ENCODE data around the gene ACD.

Gene ACD

DNA sequence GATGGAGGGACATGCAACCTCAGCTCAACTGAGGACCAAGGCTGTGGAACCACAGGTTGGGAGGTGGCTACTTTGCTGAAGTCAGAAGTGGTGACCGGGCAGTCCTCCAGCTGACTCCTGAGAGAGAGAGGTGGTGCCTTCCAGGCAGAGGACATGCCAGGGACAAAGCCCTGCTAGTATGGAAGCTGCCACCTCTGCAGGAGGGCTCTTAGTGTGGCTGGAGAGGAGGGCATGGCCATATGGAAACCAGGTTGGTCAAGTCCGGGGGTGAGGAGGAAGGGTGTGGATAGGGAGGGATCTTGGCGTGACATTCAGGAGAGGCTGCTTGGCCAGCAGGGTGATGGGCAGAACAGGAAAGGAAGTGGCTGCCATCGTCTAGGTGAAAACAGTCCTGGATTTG is 12.2 kb upstream of the ACD start:
- Histone ChIP-seq H3K4me1 (ENCODE audit: control extremely low read depth in 1 of 4, control insufficient read depth in 4 of 4, insufficient read depth in 4 of 4, low read length in 3 of 4) (peaks cover 6 to 44% (median 38%) of the 10 kb centered on the region in 4 experiments), H3K27me3 (replicated peaks in 2 of 5; ENCODE audit: control insufficient read depth in 4 of 5, insufficient read depth in 5 of 5, low read length in 4 of 5) (no peaks in the 10 kb centered on the region), H3K27ac (ENCODE audit: insufficient read depth in 1 of 2, low read depth in 1 of 2, low read length in 2 of 2, poor library complexity in 1 of 2, severe bottlenecking in 2 of 2) (no peak overlapping the region), H3K4me3 (ENCODE audit: control insufficient read depth in 1 of 7, extremely low read depth in 1 of 7, insufficient read depth in 4 of 7, low read depth in 2 of 7, low read length in 6 of 7) (no peak overlapping the region), H3K36me3 (ENCODE audit: control insufficient read depth in 4 of 4, insufficient read depth in 4 of 4, low read length in 3 of 4) (peaks cover 0 to 4% (median 1%) of the 10 kb centered on the region in 4 experiments), H3K9me3 (ENCODE audit: control extremely low read depth in 1 of 5, control insufficient read depth in 4 of 5, insufficient read depth in 2 of 5, low read depth in 1 of 5, low read length in 4 of 5) (no peaks in the 10 kb centered on the region)
- CTCF ChIA-PET = interaction anchor here (0.7 to 5.2 kb wide), 42 partner anchors 8 to 402 kb away, joined by 3 to 24 read pairs (median 4); partner anchors contain the start of genes CTRL, PARD6A, RANBP10 and TSNAXIP1
- 59% methylated on average over 4 of the region's 4 CpGs for whole genome bisulfite sequencing (ENCODE audit: insufficient coverage)
- no peak for DNase-seq
- POLR2A ChIA-PET = interaction anchor here (0.6 kb wide), 1 partner anchor 193 kb away, joined by 3 read pairs; no protein-coding TSS in a partner anchor

DNA sequence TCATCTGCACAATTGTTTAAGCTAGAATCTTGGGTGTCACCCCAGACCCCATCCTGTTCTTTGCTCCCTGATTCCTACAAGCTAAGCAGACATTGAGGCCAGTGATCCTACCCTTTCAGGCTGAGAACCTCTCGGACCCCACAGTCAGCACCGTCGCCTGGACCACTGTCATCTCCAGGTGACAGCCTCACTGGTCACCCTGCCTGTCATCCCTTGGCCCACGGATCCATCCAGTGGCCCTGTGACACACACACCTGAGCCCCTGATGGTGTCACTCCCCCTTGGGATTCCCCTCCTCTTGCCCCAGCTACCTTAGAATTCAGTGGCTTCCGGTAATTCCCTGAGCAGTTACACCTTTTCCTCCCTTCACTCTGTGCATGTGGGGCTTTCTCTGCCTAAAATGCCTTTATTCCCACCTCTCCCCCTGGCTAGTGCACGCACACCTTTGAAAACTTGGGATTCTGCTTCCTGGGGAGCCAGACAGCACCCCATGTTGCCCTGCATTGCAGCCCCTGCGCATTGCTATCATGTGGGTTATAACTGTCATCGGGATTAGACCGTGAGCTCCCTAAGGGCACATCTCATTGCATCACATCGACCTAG is 9.5 kb upstream of the ACD start:
- peaks cover 0 to 5% (median 2%) of the 10 kb centered on the region in 4 experiments for H3K36me3 ChIP-seq (ENCODE audit: control insufficient read depth in 4 of 4, insufficient read depth in 4 of 4, low read length in 3 of 4)
- no peaks in the 10 kb centered on the region for H3K9me3 ChIP-seq (ENCODE audit: control extremely low read depth in 1 of 5, control insufficient read depth in 4 of 5, insufficient read depth in 2 of 5, low read depth in 1 of 5, low read length in 4 of 5)
- H3K27ac ChIP-seq (ENCODE audit: insufficient read depth in 1 of 2, low read depth in 1 of 2, low read length in 2 of 2, poor library complexity in 1 of 2, severe bottlenecking in 2 of 2) = no peak overlapping the region
- DNase-seq = no peak
- POLR2A ChIA-PET = interaction anchor here (1.2 kb wide), 1 partner anchor 123 kb away, joined by 3 read pairs; no protein-coding TSS in a partner anchor
- H3K4me3 ChIP-seq (ENCODE audit: control insufficient read depth in 1 of 7, extremely low read depth in 1 of 7, insufficient read depth in 4 of 7, low read depth in 2 of 7, low read length in 6 of 7) = no peak overlapping the region
- H3K27me3 ChIP-seq (replicated peaks in 2 of 5; ENCODE audit: control insufficient read depth in 4 of 5, insufficient read depth in 5 of 5, low read length in 4 of 5) = no peaks in the 10 kb centered on the region
- peaks cover 5 to 56% (median 50%) of the 10 kb centered on the region in 4 experiments for H3K4me1 ChIP-seq (ENCODE audit: control extremely low read depth in 1 of 4, control insufficient read depth in 4 of 4, insufficient read depth in 4 of 4, low read length in 3 of 4)
- 94% methylated on average over 10 of the region's 10 CpGs for WGBS (ENCODE audit: insufficient coverage)
- CTCF ChIA-PET = interaction anchor here (0.6 to 10.1 kb wide), 22 partner anchors 11 to 259 kb away, joined by 3 to 111 read pairs (median 4); partner anchors contain the start of genes CARMIL2 and CTCF

DNA sequence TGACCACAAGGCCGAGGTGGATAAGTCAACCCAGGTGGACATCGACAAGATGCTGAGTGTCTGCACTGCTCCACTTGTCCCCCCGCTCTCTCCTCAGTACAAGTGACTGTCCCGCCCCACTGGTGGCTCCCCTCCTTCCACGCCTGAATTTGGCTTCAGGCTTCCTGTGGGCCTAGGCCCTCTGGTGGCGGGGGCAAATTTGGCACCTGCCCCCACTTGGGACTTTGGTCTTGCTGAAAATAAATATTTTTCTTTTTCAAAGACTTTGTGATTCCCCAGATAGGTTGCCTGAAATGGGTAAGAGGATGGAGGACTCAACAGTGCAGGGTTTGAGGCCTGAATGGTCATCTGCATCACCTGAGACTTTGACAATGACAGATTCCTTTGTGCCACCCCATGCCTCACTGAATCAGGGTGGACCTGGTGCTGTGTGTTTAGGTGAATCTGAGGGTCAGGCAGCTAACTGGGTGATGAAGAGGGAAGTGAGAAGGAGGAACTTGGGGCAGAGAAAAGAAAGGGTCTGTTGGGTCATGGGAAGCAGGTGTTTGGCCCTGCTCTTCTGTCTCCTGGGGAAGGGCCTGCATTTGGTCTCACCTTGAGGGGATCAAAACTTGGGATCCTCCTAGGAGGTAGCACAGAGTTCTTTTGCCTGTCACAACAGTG is 8.6 kb upstream of the ACD start:
- peaks cover 5 to 47% (median 40%) of the 10 kb centered on the region in 4 experiments for H3K4me1 ChIP-seq (ENCODE audit: control extremely low read depth in 1 of 4, control insufficient read depth in 4 of 4, insufficient read depth in 4 of 4, low read length in 3 of 4)
- no peaks in the 10 kb centered on the region for H3K27me3 ChIP-seq (replicated peaks in 2 of 5; ENCODE audit: control insufficient read depth in 4 of 5, insufficient read depth in 5 of 5, low read length in 4 of 5)
- 89% methylated on average over 5 of the region's 6 CpGs for WGBS (ENCODE audit: insufficient coverage)
- ChIA-PET POLR2A (interaction anchor here (1.2 to 2.8 kb wide), 2 partner anchors 106 to 122 kb away, joined by 3 to 8 read pairs; partner anchors contain the start of gene CTCF), CTCF (interaction anchor here (0.7 to 10.1 kb wide), 27 partner anchors 8 to 260 kb away, joined by 3 to 111 read pairs (median 4); partner anchors contain the start of genes CARMIL2 and CTCF)
- H3K9me3 ChIP-seq (ENCODE audit: control extremely low read depth in 1 of 5, control insufficient read depth in 4 of 5, insufficient read depth in 2 of 5, low read depth in 1 of 5, low read length in 4 of 5) = no peaks in the 10 kb centered on the region
- H3K36me3 ChIP-seq (ENCODE audit: control insufficient read depth in 4 of 4, insufficient read depth in 4 of 4, low read length in 3 of 4) = peaks cover 0 to 7% (median 2%) of the 10 kb centered on the region in 4 experiments
- peak in 2 of 3 donors; percentile 48 to 54 for DNase-seq
- peak overlapping the region in 2 of 7 experiments; percentile 13 to 20 for H3K4me3 ChIP-seq (ENCODE audit: control insufficient read depth in 1 of 7, extremely low read depth in 1 of 7, insufficient read depth in 4 of 7, low read depth in 2 of 7, low read length in 6 of 7)
- peak overlapping the region in 1 of 2 experiments; percentile 45 for H3K27ac ChIP-seq (ENCODE audit: insufficient read depth in 1 of 2, low read depth in 1 of 2, low read length in 2 of 2, poor library complexity in 1 of 2, severe bottlenecking in 2 of 2)

DNA sequence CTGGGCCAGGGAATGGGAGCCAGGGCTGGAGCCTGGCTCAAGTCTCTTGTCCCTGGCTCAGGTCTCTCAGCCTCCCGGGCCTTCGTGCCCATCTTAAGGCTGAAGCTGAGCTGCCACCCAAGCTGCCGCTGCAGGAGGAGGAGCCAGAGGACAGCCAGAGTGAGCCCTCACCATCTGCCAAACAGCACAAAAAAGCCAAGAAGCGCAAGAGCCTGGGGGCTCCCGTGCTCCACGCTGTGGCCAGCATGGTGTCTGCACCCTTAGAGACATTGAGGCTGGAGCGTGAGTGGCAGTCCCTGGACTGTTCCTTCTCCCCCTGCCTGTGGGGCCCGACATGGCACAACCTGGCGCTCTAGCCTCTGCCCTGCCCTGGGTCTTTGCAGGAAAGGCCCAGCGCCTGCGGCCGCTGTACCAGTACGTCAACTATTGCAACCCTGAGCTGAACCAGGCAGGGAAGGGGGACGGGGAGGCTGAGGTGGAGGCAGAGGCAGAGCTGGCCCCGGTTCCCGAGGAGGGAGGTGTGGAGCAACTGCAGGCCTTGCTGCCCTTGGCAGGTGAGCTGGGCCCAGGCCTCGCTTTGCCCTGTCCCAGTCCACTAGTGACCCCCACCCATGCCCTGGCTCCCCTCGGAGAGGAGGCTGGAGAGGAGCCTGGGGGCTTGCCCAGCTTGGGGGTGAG is 7.9 kb upstream of the ACD start:
- Histone ChIP-seq H3K9me3 (ENCODE audit: control extremely low read depth in 1 of 5, control insufficient read depth in 4 of 5, insufficient read depth in 2 of 5, low read depth in 1 of 5, low read length in 4 of 5) (no peaks in the 10 kb centered on the region), H3K4me3 (ENCODE audit: control insufficient read depth in 1 of 7, extremely low read depth in 1 of 7, insufficient read depth in 4 of 7, low read depth in 2 of 7, low read length in 6 of 7) (peak overlapping the region in 5 of 7 experiments; percentile 71 to 90 (median 81)), H3K36me3 (ENCODE audit: control insufficient read depth in 4 of 4, insufficient read depth in 4 of 4, low read length in 3 of 4) (peaks cover 0 to 5% (median 2%) of the 10 kb centered on the region in 4 experiments), H3K4me1 (ENCODE audit: control extremely low read depth in 1 of 4, control insufficient read depth in 4 of 4, insufficient read depth in 4 of 4, low read length in 3 of 4) (peaks cover 2 to 40% (median 33%) of the 10 kb centered on the region in 4 experiments), H3K27me3 (replicated peaks in 2 of 5; ENCODE audit: control insufficient read depth in 4 of 5, insufficient read depth in 5 of 5, low read length in 4 of 5) (no peaks in the 10 kb centered on the region), H3K27ac (ENCODE audit: insufficient read depth in 1 of 2, low read depth in 1 of 2, low read length in 2 of 2, poor library complexity in 1 of 2, severe bottlenecking in 2 of 2) (peak overlapping the region in 1 of 2 experiments; percentile 45)
- CTCF ChIA-PET = interaction anchor here (0.6 to 10.1 kb wide), 29 partner anchors 9 to 267 kb away, joined by 3 to 111 read pairs (median 3); partner anchors contain the start of genes ATP6V0D1, CARMIL2 and CTCF
- peak; percentile 95 to 97 (median 97) for DNase-seq
- WGBS (ENCODE audit: insufficient coverage) = 13% methylated on average over 15 of the region's 18 CpGs
- POLR2A ChIA-PET = interaction anchor here (2.8 kb wide), 1 partner anchor 105 kb away, joined by 8 read pairs; the partner anchor contains the start of gene CTCF

DNA sequence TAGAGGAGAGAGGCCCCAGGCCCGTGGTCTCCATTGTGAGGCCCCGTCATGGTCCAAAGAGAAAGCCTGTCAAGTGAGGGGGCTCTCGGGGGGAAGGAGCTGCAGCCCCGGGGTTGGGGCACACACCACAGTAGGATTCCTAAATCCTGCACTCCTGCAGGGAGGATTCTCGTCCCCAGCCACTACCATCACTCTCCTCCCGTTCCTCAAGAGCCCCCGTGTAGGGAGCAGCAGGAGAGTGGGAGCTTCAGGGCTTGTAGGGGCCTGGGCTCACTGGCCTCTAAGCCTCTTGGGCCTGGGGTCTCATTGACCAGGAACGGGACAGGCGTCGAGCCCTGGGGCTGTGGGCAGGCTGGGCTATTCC is 7.4 kb upstream of the ACD start:
- Histone ChIP-seq H3K36me3 (ENCODE audit: control insufficient read depth in 4 of 4, insufficient read depth in 4 of 4, low read length in 3 of 4) (peaks cover 0 to 10% (median 6%) of the 10 kb centered on the region in 4 experiments), H3K4me1 (ENCODE audit: control extremely low read depth in 1 of 4, control insufficient read depth in 4 of 4, insufficient read depth in 4 of 4, low read length in 3 of 4) (peaks cover 2 to 36% (median 32%) of the 10 kb centered on the region in 4 experiments), H3K9me3 (ENCODE audit: control extremely low read depth in 1 of 5, control insufficient read depth in 4 of 5, insufficient read depth in 2 of 5, low read depth in 1 of 5, low read length in 4 of 5) (no peaks in the 10 kb centered on the region), H3K27ac (ENCODE audit: insufficient read depth in 1 of 2, low read depth in 1 of 2, low read length in 2 of 2, poor library complexity in 1 of 2, severe bottlenecking in 2 of 2) (no peak overlapping the region), H3K27me3 (replicated peaks in 2 of 5; ENCODE audit: control insufficient read depth in 4 of 5, insufficient read depth in 5 of 5, low read length in 4 of 5) (no peaks in the 10 kb centered on the region), H3K4me3 (ENCODE audit: control insufficient read depth in 1 of 7, extremely low read depth in 1 of 7, insufficient read depth in 4 of 7, low read depth in 2 of 7, low read length in 6 of 7) (peak overlapping the region in 6 of 7 experiments; percentile 69 to 90 (median 78))
- no peak for DNase-seq
- ChIA-PET CTCF (interaction anchor here (0.6 to 10.1 kb wide), 25 partner anchors 9 to 267 kb away, joined by 3 to 111 read pairs (median 3); partner anchors contain the start of genes ATP6V0D1, CARMIL2 and CTCF), POLR2A (interaction anchor here (2.8 kb wide), 1 partner anchor 105 kb away, joined by 8 read pairs; the partner anchor contains the start of gene CTCF)
- WGBS (ENCODE audit: insufficient coverage) = 33% methylated on average over 10 of the region's 10 CpGs

DNA sequence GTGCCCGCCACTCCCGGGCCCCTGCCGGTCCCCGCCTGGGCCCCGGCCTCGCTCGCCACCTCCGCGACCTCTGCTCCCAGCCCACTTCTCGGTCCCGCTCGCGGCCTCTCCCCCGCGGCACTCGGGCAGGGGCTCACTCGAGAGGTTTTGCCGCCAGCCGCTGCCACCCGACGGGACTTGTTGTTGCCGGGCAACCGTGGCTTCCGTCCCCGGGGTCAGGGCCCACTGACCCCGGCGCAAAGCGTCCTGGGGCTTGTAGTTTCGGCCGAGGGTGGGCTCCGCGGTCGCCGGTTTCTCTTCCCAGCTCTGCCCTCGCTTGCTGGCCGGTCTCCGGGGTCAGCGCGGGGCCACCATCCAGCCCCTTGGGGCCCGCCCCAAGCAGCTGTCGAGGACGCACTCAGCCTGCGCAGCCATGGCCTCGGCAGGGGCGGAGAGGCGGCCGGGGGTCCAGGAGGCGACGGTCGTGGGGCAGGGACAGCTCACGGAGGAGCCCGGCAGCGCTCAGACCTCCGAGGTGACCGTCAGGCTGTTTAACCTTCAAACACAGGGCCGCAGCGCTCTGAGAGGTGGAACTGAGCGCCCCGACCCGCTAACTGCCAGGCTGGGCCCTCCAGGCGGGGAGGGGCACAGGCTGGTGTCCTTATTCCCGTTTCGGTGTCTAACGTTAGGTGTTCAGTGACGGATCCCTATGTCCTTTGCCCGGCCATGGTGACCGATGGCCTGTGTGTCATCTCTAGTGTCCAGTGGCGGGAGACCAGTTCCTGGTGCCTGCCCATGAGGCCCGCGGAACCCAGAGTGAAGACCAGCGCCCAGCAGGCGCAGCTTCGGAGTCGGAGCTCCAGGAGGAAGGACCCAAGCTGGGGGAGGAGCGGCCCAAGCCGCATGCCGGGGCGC is 6.7 kb upstream of the ACD start, which contains the start of the genes C16orf86 and ENKD1:
Gene C16orf86, plus strand, starts transcription at position 256 of the 894 bp plus-strand sequence. Its CDS starts 157 bp downstream, at position 413.
Gene ENKD1, minus strand, starts transcription at position 192 of the 894 bp plus-strand sequence. CDS start 308 bp downstream, outside the sequence.
- H3K27ac ChIP-seq (ENCODE audit: insufficient read depth in 1 of 2, low read depth in 1 of 2, low read length in 2 of 2, poor library complexity in 1 of 2, severe bottlenecking in 2 of 2) = peak within 1 kb of the TSS in 1 of 2 experiments; percentile 65
- CTCF ChIA-PET = interaction anchor here (0.6 to 10.1 kb wide), 25 partner anchors 8 to 268 kb away, joined by 3 to 111 read pairs (median 4); partner anchors contain the start of genes ATP6V0D1, CARMIL2 and CTCF
- H3K36me3 ChIP-seq (ENCODE audit: control insufficient read depth in 4 of 4, insufficient read depth in 4 of 4, low read length in 3 of 4) = peaks cover 0 to 11% (median 7%) of the 10 kb centered on the region in 4 experiments

More for the DNA sequence above, 6.7 kb upstream of the ACD start, which contains the start of the genes C16orf86 and ENKD1:
- no peaks in the 10 kb centered on the region for H3K27me3 ChIP-seq (replicated peaks in 2 of 5; ENCODE audit: control insufficient read depth in 4 of 5, insufficient read depth in 5 of 5, low read length in 4 of 5)
- no peaks in the 10 kb centered on the region for H3K9me3 ChIP-seq (ENCODE audit: control extremely low read depth in 1 of 5, control insufficient read depth in 4 of 5, insufficient read depth in 2 of 5, low read depth in 1 of 5, low read length in 4 of 5)
- 1% methylated on average over 68 of the region's 78 CpGs for WGBS (ENCODE audit: insufficient coverage)
- peaks cover 2 to 37% (median 32%) of the 10 kb centered on the region in 4 experiments for H3K4me1 ChIP-seq (ENCODE audit: control extremely low read depth in 1 of 4, control insufficient read depth in 4 of 4, insufficient read depth in 4 of 4, low read length in 3 of 4)
- POLR2A ChIA-PET = interaction anchor here (2.0 to 2.8 kb wide), 2 partner anchors 104 to 119 kb away, joined by 6 to 8 read pairs; partner anchors contain the start of gene CTCF
- H3K4me3 ChIP-seq (ENCODE audit: control insufficient read depth in 1 of 7, extremely low read depth in 1 of 7, insufficient read depth in 4 of 7, low read depth in 2 of 7, low read length in 6 of 7) = peak within 1 kb of the TSS; percentile 59 to 90 (median 74)
- peak; percentile 79 to 90 (median 85) for DNase-seq
